DND-41 (cell line): ENCODE data around the gene JADE2.
"Not testable (repeated sequence)": the region's sequence is repeated elsewhere in the genome, so short reads cannot be mapped to it uniquely, and the experiment has no call there.

ENCODE experiments used
- ATAC-seq: fragments of 200-7000 bp; cut with Tn5 transposase; 3 replicates; pipeline ENCODE4 v1.9.1; 2021; ENCODE audit warnings: low read depth; ENCODE audit not compliant: insufficient read depth
- DNase-seq: peaks from one replicate; pipeline ENCODE4 v3.0.0-alpha.2; 2020
- H2AFZ ChIP-seq: 2 replicates; pipeline ENCODE4 v1.6.0; 2012; ENCODE audit warnings: low read depth, low read length
- H3K27ac ChIP-seq: 2 replicates; pipeline ENCODE4 v1.5.1; 2012; ENCODE audit warnings: low read length, inconsistent platforms
- H3K27me3 ChIP-seq: fragments of 200-600 bp; sonication (generic); 2 replicates; pipeline ENCODE4 v1.6.0; 2012; ENCODE audit warnings: low read length, mild to moderate bottlenecking, inconsistent platforms; ENCODE audit not compliant: insufficient read depth, poor library complexity
- H3K36me3 ChIP-seq: 2 replicates; pipeline ENCODE4 v1.5.1; 2012; ENCODE audit warnings: low read length, inconsistent platforms; ENCODE audit not compliant: insufficient read depth
- H3K4me1 ChIP-seq: 2 replicates; pipeline ENCODE4 v1.5.1; 2012; ENCODE audit warnings: mild to moderate bottlenecking, low read length; ENCODE audit not compliant: insufficient read depth
- H3K4me2 ChIP-seq: 2 replicates; pipeline ENCODE4 v1.6.0; 2012; ENCODE audit warnings: mild to moderate bottlenecking, moderate library complexity, low read length, inconsistent platforms; ENCODE audit not compliant: insufficient read depth
- H3K4me3 ChIP-seq, 2 experiments: fragments of 200-600 bp in 1 of 2; shearing (Covaris generic) in 1 of 2; 2 replicates each; pipeline ENCODE4 v1.5.1; 2012 to 2016; ENCODE audit warnings: inconsistent platforms in 2 of 2, low read length in 2 of 2, mild to moderate bottlenecking in 2 of 2, low read depth in 1 of 2, moderate library complexity in 1 of 2
- H3K79me2 ChIP-seq: 2 replicates; pipeline ENCODE4 v1.6.0; 2012; ENCODE audit warnings: low read length, inconsistent platforms; ENCODE audit not compliant: insufficient read depth
- H3K9ac ChIP-seq: 2 replicates; pipeline ENCODE4 v1.6.0; 2012; ENCODE audit warnings: low read depth, mild to moderate bottlenecking, inconsistent platforms, low read length, moderate library complexity
- H3K9me3 ChIP-seq: 2 replicates; pipeline ENCODE4 v1.5.1; 2012; ENCODE audit warnings: low read length, moderate library complexity, mild to moderate bottlenecking, inconsistent platforms; ENCODE audit not compliant: insufficient read depth, severe bottlenecking
- H4K20me1 ChIP-seq: 2 replicates; pipeline ENCODE4 v1.6.0; 2012; ENCODE audit warnings: low read length; ENCODE audit not compliant: insufficient read depth
- EZH2 ChIP-seq: IDR thresholded peaks from 3 replicates; pipeline ENCODE4 v1.6.1; 2012; ENCODE audit warnings: borderline replicate concordance, low read depth, mild to moderate bottlenecking, moderate library complexity, low read length, inconsistent platforms; ENCODE audit not compliant: severe bottlenecking
- TF ChIP-seq, protein P1 (sequence below): IDR thresholded peaks from 2 replicates; pipeline ENCODE4 v1.5.1; 2012; ENCODE audit warnings: borderline replicate concordance, low read length, moderate library complexity, mild to moderate bottlenecking; ENCODE audit not compliant: poor library complexity, severe bottlenecking; ENCODE audit errors: extremely low read depth

The JADE2 gene

DNA sequence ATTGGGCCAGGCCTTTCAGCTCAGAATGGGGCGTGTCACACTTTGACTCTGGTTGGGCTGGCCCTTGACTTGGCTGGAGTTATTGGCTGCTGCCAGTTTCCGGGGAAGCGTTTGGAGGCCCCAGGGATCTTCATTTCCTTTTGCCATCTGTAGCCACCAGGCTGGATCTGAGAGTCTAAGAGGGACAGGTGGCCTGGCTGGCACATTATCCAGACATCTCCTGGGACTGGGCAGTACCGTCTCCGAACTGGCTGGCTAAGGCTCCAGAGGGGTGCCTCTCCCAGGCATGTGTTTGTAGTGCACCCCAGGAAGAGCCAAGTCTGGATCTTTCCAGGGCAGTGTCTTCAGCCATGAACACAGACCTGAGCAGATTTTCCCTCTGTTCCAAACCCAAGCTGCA, 9.7 kb upstream of the JADE2 start:
- no peak for ATAC-seq

DNA sequence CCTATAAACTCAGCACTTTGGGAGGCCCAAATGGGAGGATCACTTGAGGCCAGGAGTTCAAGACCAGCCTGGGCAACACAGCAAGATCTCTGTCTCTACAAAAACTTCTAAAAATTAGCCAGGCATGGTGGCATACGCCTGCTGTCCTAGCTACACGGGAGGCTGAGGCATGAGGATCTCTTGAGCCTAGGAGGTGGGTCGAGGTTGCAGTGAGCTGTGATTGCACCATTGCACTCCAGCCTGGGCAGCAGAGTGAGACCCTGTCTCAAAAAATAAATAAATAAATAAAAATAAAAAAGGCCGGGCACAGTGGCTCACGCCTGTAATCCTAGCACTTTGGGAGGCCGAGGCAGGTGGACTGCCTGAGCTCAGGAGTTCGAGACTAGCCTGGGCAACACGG, 8.5 kb upstream of the JADE2 start:
- not testable (repeated sequence) for H3K4me2 ChIP-seq, H3K27me3 ChIP-seq, H3K4me1 ChIP-seq, DNase-seq, ATAC-seq, H3K27ac ChIP-seq, H3K4me3 ChIP-seq, H3K9me3 ChIP-seq, H3K36me3 ChIP-seq, H4K20me1 ChIP-seq, H3K79me2 ChIP-seq, H2AFZ ChIP-seq, H3K9ac ChIP-seq

More for the DNA sequence above, 9.7 kb upstream of the JADE2 start:
- no peak overlapping the region for H3K4me2 ChIP-seq
- no peak overlapping the region for H3K4me3 ChIP-seq
- H3K36me3 ChIP-seq, result no peaks in the 10 kb centered on the region
- no peak for DNase-seq
- TF ChIP-seq, protein P1, sequence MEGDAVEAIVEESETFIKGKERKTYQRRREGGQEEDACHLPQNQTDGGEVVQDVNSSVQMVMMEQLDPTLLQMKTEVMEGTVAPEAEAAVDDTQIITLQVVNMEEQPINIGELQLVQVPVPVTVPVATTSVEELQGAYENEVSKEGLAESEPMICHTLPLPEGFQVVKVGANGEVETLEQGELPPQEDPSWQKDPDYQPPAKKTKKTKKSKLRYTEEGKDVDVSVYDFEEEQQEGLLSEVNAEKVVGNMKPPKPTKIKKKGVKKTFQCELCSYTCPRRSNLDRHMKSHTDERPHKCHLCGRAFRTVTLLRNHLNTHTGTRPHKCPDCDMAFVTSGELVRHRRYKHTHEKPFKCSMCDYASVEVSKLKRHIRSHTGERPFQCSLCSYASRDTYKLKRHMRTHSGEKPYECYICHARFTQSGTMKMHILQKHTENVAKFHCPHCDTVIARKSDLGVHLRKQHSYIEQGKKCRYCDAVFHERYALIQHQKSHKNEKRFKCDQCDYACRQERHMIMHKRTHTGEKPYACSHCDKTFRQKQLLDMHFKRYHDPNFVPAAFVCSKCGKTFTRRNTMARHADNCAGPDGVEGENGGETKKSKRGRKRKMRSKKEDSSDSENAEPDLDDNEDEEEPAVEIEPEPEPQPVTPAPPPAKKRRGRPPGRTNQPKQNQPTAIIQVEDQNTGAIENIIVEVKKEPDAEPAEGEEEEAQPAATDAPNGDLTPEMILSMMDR, result no peak
- TF ChIP-seq EZH2, result no peak
- H2AFZ ChIP-seq, result no peak overlapping the region
- H3K9me3 ChIP-seq, result no peaks in the 10 kb centered on the region
- no peaks in the 10 kb centered on the region for H4K20me1 ChIP-seq
- H3K9ac ChIP-seq, result no peak overlapping the region
- H3K79me2 ChIP-seq, result no peaks in the 10 kb centered on the region
- peaks cover 2% of the 10 kb centered on the region for H3K27me3 ChIP-seq
- H3K27ac ChIP-seq, result no peak overlapping the region
- no peaks in the 10 kb centered on the region for H3K4me1 ChIP-seq

DNA sequence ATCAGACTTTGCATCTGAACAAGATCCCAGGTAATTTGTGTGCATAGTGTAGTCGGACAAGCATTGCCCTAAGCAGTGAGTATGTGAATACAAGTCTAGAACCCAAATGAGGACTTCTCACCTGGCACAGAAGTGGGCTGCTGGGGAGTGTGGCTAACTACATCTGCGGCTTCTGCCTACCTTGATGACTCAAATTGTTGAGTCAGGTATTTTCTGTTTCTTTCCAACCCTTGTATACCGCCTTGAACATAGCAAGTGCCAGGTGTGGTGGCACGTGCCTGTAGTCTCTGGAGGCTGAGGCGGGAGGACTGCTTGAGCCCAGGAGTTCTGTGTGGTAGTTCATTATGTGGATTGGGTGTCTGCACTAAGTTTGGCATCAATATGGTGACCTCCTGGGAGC, 7.9 kb upstream of the JADE2 start:
- TF ChIP-seq EZH2, result no peak
- TF ChIP-seq, protein P1, result no peak
- no peak for DNase-seq
- H3K9ac ChIP-seq, result no peak overlapping the region
- no peaks in the 10 kb centered on the region for H3K9me3 ChIP-seq
- H3K36me3 ChIP-seq, result no peaks in the 10 kb centered on the region
- no peak overlapping the region for H3K4me3 ChIP-seq
- no peaks in the 10 kb centered on the region for H3K79me2 ChIP-seq
- no peak overlapping the region for H3K27ac ChIP-seq
- no peaks in the 10 kb centered on the region for H4K20me1 ChIP-seq
- ATAC-seq, result no peak
- peaks cover 5% of the 10 kb centered on the region for H3K27me3 ChIP-seq
- H3K4me1 ChIP-seq, result no peaks in the 10 kb centered on the region
- no peak overlapping the region for H3K4me2 ChIP-seq
- no peak overlapping the region for H2AFZ ChIP-seq

DNA sequence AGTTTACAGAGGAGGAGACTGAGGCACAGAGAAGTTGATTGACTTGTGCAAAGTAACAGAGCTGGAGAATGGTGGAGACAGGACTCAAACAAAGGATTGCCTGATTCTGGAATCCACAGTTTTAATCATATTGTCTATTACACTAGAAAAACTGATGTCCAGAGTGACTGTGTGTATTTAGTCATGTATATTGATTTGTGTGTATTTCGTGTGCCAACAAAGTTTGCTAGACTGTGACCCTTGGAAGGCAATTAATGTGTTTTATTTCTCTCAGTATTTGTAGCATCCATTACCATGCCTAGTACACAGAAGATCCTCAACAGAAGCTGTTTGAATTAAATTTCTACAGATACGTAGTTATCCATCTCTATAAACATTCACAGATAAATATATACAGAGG, 5.5 kb upstream of the JADE2 start:
- Histone ChIP-seq H3K4me1 (peaks cover 11% of the 10 kb centered on the region), H3K36me3 (no peaks in the 10 kb centered on the region), H3K9me3 (no peaks in the 10 kb centered on the region), H3K27ac (no peak overlapping the region), H2AFZ (no peak overlapping the region), H3K4me3 (no peak overlapping the region), H3K27me3 (peaks cover 8% of the 10 kb centered on the region), H3K9ac (no peak overlapping the region), H4K20me1 (no peaks in the 10 kb centered on the region), H3K79me2 (0 out of 2 replicates have a peak, but pooled peaks cover under 1% of the 10 kb centered on the region), H3K4me2 (no peak overlapping the region)
- DNase-seq (no peak), ATAC-seq (no peak)
- TF ChIP-seq, protein P1, result no peak
- TF ChIP-seq EZH2, result no peak
